ENCODE data around the gene UGT1A4. TPM values are rescaled to one million over a fixed set of nuclear protein-coding genes. Genes with fewer than 3 reads are reported as not detected.
A peak's percentile ranks its signal among the peaks of the same experiment; 100 is the strongest.

Gene UGT1A4
- total RNA-seq, 2 donors from 2014 or later = 0.93 to 1.8 TPM

- peak; percentile 9 for DNase-seq
- Histone ChIP-seq H3K4me1 (no peaks in the 10 kb centered on the region), H3K27me3 (no peaks in the 10 kb centered on the region), H3K9me3 (no peaks in the 10 kb centered on the region), H3K4me3 (no peak overlapping the region), H3K36me3 (no peaks in the 10 kb centered on the region), H3K9ac (ENCODE audit: low read depth in 2 of 2, low read length in 2 of 2) (no peak overlapping the region), H3K27ac (no peak overlapping the region)
- intact Hi-C loops (cut with DNase I) = no loop called here
- TF ChIP-seq CTCF (IDR thresholded peaks at IDR 0.05) = no peak
These were observed 71.0 kb downstream of the UGT1A4 start for GRCh38 chr2:233789554-233789953.

- intact Hi-C loops (cut with DNase I) = no loop called here
- no peak for DNase-seq
- TF ChIP-seq CTCF (IDR thresholded peaks at IDR 0.05) = no peak
- Histone ChIP-seq H3K36me3 (no peaks in the 10 kb centered on the region), H3K27ac (no peak overlapping the region), H3K9ac (ENCODE audit: low read depth in 2 of 2, low read length in 2 of 2) (no peak overlapping the region), H3K4me3 (no peak overlapping the region), H3K27me3 (no peaks in the 10 kb centered on the region), H3K4me1 (no peaks in the 10 kb centered on the region), H3K9me3 (no peaks in the 10 kb centered on the region)
These were observed 72.8 kb downstream of the UGT1A4 start for GRCh38 chr2:233791151-233791882.

DNA sequence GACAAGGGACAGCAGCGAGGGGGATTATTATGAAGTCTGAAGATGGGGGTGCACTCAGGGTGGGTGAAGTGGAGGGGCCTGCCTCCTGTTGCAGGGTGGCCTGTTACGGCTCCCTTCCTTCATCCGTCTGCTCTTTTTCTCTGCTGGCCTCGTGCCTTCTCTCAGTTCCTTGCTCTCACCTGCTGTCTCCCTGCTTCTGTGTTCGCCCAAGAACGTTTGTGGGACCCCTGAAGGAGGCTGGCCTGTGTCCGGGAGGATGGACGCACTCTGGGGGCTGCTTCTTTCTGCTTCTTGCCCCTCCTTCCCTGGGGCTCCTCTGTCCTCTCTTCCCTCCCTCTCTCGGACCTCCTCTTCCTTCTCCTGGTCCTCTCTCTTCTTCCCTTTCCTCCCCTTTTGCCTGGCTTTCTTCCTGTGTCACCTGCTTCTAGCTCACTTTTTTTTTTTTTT lies 73.4 kb downstream of the UGT1A4 start:
- H3K4me3 ChIP-seq = no peak overlapping the region
- no peaks in the 10 kb centered on the region for H3K4me1 ChIP-seq
- H3K36me3 ChIP-seq = no peaks in the 10 kb centered on the region
- no peak for TF ChIP-seq CTCF (IDR thresholded peaks at IDR 0.05)
- H3K9ac ChIP-seq (ENCODE audit: low read depth in 2 of 2, low read length in 2 of 2) = no peak overlapping the region
- intact Hi-C loops (cut with DNase I) = no loop called here
- DNase-seq = no peak
- no peak overlapping the region for H3K27ac ChIP-seq
- no peaks in the 10 kb centered on the region for H3K27me3 ChIP-seq
- H3K9me3 ChIP-seq = no peaks in the 10 kb centered on the region

GRCh38 chr2:233792720-233793119 lies 74.2 kb downstream of the UGT1A4 start:
- H3K36me3 ChIP-seq = no peaks in the 10 kb centered on the region
- H3K9ac ChIP-seq (ENCODE audit: low read depth in 2 of 2, low read length in 2 of 2) = no peak overlapping the region
- no peak for TF ChIP-seq CTCF (IDR thresholded peaks at IDR 0.05)
- H3K4me3 ChIP-seq = no peak overlapping the region
- no peaks in the 10 kb centered on the region for H3K9me3 ChIP-seq
- H3K27me3 ChIP-seq = no peaks in the 10 kb centered on the region
- no peak for DNase-seq
- no peaks in the 10 kb centered on the region for H3K4me1 ChIP-seq
- no peak overlapping the region for H3K27ac ChIP-seq
- intact Hi-C loops (cut with DNase I) = no loop called here

- no peak overlapping the region for H3K9ac ChIP-seq (ENCODE audit: low read depth in 2 of 2, low read length in 2 of 2)
These were observed 75.1 kb downstream of the UGT1A4 start for GRCh38 chr2:233793465-233794127.

More at GRCh38 chr2:233793465-233794127, 75.1 kb downstream of the UGT1A4 start:
- no peaks in the 10 kb centered on the region for H3K4me1 ChIP-seq
- H3K27ac ChIP-seq = no peak overlapping the region
- no peak for TF ChIP-seq CTCF (IDR thresholded peaks at IDR 0.05)
- no peaks in the 10 kb centered on the region for H3K36me3 ChIP-seq
- intact Hi-C loops (cut with DNase I) = no loop called here
- no peaks in the 10 kb centered on the region for H3K27me3 ChIP-seq
- no peak for DNase-seq
- H3K4me3 ChIP-seq = no peak overlapping the region
- H3K9me3 ChIP-seq = no peaks in the 10 kb centered on the region

Measured in colonic mucosa (tissue), 4 donors.